PFSK-1 (cell line): Measurements from ENCODE around the gene CCDC12.

ENCODE experiments used
- FOXP2 ChIP-seq: optimal IDR thresholded peaks from 2 replicates; pipeline ENCODE3; 2011; ENCODE audit warnings: borderline replicate concordance, control low read depth, inconsistent platforms; ENCODE audit not compliant: insufficient read depth; ENCODE audit errors: extremely low read length, extremely low read depth
- POLR2AphosphoS5 ChIP-seq: IDR thresholded peaks from 2 replicates; pipeline ENCODE4 v1.6.1; 2012; ENCODE audit warnings: low read depth, mild to moderate bottlenecking, control low read depth, low read length, moderate library complexity
- REST ChIP-seq, 2 experiments: IDR thresholded peaks; 2 replicates each; pipeline versions ENCODE4 v1.6.1 to v1.8.0; 2011 to 2012; ENCODE audit warnings: low read depth in 2 of 2, low read length in 2 of 2, control low read depth in 1 of 2, inconsistent platforms in 1 of 2, mild to moderate bottlenecking in 1 of 2, moderate library complexity in 1 of 2; ENCODE audit not compliant: insufficient read depth in 1 of 2
- SIN3A ChIP-seq: IDR thresholded peaks from 2 replicates; pipeline ENCODE4 v1.6.1; 2012; ENCODE audit warnings: mild to moderate bottlenecking, low read length, moderate library complexity, borderline replicate concordance; ENCODE audit not compliant: insufficient read depth
- TAF1 ChIP-seq: IDR thresholded peaks from 2 replicates; pipeline ENCODE4 v1.6.1; 2012; ENCODE audit warnings: low read length, control low read depth, borderline replicate concordance; ENCODE audit not compliant: insufficient read depth

Gene CCDC12

GRCh38 chr3:46936733-46937250 lies 39.8 kb downstream of the CCDC12 start:
- TF ChIP-seq TAF1: no peak
- no peak for TF ChIP-seq FOXP2
- no peak for TF ChIP-seq POLR2AphosphoS5
- TF ChIP-seq REST (IDR thresholded peaks at IDR 0.05; ENCODE audit: insufficient read depth in 1 of 2, low read depth in 2 of 2, low read length in 2 of 2): no peak
- no peak for TF ChIP-seq SIN3A

GRCh38 chr3:46935989-46936558 lies 40.5 kb downstream of the CCDC12 start:
- no peak for TF ChIP-seq TAF1
- TF ChIP-seq POLR2AphosphoS5: no peak
- TF ChIP-seq SIN3A: no peak
- no peak for TF ChIP-seq FOXP2
- TF ChIP-seq REST (IDR thresholded peaks at IDR 0.05; ENCODE audit: insufficient read depth in 1 of 2, low read depth in 2 of 2, low read length in 2 of 2): no peak

GRCh38 chr3:46935168-46935858 lies 41.2 kb downstream of the CCDC12 start:
- TF ChIP-seq REST (IDR thresholded peaks at IDR 0.05; ENCODE audit: insufficient read depth in 1 of 2, low read depth in 2 of 2, low read length in 2 of 2): no peak
- no peak for TF ChIP-seq TAF1
- no peak for TF ChIP-seq FOXP2
- no peak for TF ChIP-seq SIN3A
- no peak for TF ChIP-seq POLR2AphosphoS5

GRCh38 chr3:46934498-46935167 lies 41.9 kb downstream of the CCDC12 start:
- TF ChIP-seq SIN3A (no peak), FOXP2 (no peak), REST (IDR thresholded peaks at IDR 0.05; ENCODE audit: insufficient read depth in 1 of 2, low read depth in 2 of 2, low read length in 2 of 2) (no peak), TAF1 (no peak), POLR2AphosphoS5 (no peak)
